AG04450 (cell line): ENCODE results near the gene RAI14. TPM values are rescaled to one million over a fixed set of nuclear protein-coding genes. Genes with fewer than 3 reads are reported as not detected.

Experiments used
- CTCF ChIA-PET: fragments of 300-600, 350-600 bp; formaldehyde crosslinking; extraction: SDS; loops from one replicate; lab custom pipeline; 2022; ENCODE audit warnings: antibody characterized with exemption, inconsistent platforms; lab: Charles Lee
- POLR2A ChIA-PET: fragments of 350-600 bp; formaldehyde crosslinking; extraction: SDS; loops from one replicate; lab custom pipeline; 2021; ENCODE audit warnings: antibody characterized with exemption, inconsistent platforms; lab: Yijun Ruan, JAX
- DNase-seq: peaks from one replicate; pipeline ENCODE4 v3.0.0-alpha.2; 2011; ENCODE audit warnings: low read depth, low spot score
- H3K27ac ChIP-seq: one replicate; pipeline ENCODE4 v1.5.1; 2012; ENCODE audit warnings: low read depth, low read length, control low read depth
- H3K27me3 ChIP-seq: one replicate; pipeline ENCODE4 v1.6.0; 2012; ENCODE audit warnings: low read length; ENCODE audit not compliant: control insufficient read depth, insufficient read depth
- H3K4me3 ChIP-seq: 2 replicates; pipeline ENCODE4 v1.5.1; 2011; ENCODE audit warnings: mild to moderate bottlenecking, low read depth, low read length, control low read depth
- H3K9me3 ChIP-seq: 2 replicates; pipeline ENCODE4 v1.5.1; 2012; ENCODE audit warnings: low read length; ENCODE audit not compliant: control insufficient read depth, insufficient read depth
- CTCF ChIP-seq: IDR thresholded peaks from 2 replicates; pipeline ENCODE4 v1.5.1; 2011; ENCODE audit warnings: low read depth, low read length, control low read depth, inconsistent platforms
- polyA plus RNA-seq: library from polyadenylated mRNA; depleted of rRNA; stranded (reverse); fragments of >200 nt; gene quantifications from 2 replicates; pipeline ENCODE4 v1.2.3, GENCODE V29; 2011

Gene RAI14
- polyA plus RNA-seq, 1 experiment, result 162 TPM

GRCh38 chr5:34690301-34690700 is 34.2 kb downstream of the RAI14 start:
- Histone ChIP-seq H3K4me3 (no peak overlapping the region), H3K27me3 (no peaks in the 10 kb centered on the region), H3K9me3 (no peaks in the 10 kb centered on the region), H3K27ac (no peak overlapping the region)
- ChIA-PET CTCF (no interaction called here), POLR2A (no interaction called here)
- DNase-seq, result no peak
- TF ChIP-seq CTCF, result no peak

GRCh38 chr5:34690898-34691297 is 34.8 kb downstream of the RAI14 start:
- H3K4me3 ChIP-seq, result no peak overlapping the region
- H3K27ac ChIP-seq, result no peak overlapping the region
- CTCF ChIA-PET, result no interaction called here
- DNase-seq, result no peak
- no peak for TF ChIP-seq CTCF
- H3K27me3 ChIP-seq, result no peaks in the 10 kb centered on the region
- POLR2A ChIA-PET, result interaction anchor here (0.6 kb wide), 1 partner anchor 17 kb away, joined by 3 read pairs; no protein-coding TSS in a partner anchor
- H3K9me3 ChIP-seq, result no peaks in the 10 kb centered on the region

GRCh38 chr5:34691326-34691725 is 35.2 kb downstream of the RAI14 start:
- Histone ChIP-seq H3K4me3 (no peak overlapping the region), H3K27ac (no peak overlapping the region), H3K9me3 (no peaks in the 10 kb centered on the region), H3K27me3 (no peaks in the 10 kb centered on the region)
- TF ChIP-seq CTCF, result no peak
- POLR2A ChIA-PET, result interaction anchor here (0.6 kb wide), 1 partner anchor 16 kb away, joined by 3 read pairs; no protein-coding TSS in a partner anchor
- DNase-seq, result no peak
- CTCF ChIA-PET, result no interaction called here

- POLR2A ChIA-PET, result no interaction called here
- H3K27me3 ChIP-seq, result no peaks in the 10 kb centered on the region
- H3K27ac ChIP-seq, result no peak overlapping the region
- CTCF ChIA-PET, result no interaction called here
- H3K9me3 ChIP-seq, result no peaks in the 10 kb centered on the region
- TF ChIP-seq CTCF, result no peak
- no peak overlapping the region for H3K4me3 ChIP-seq
- no peak for DNase-seq
These were observed 36.7 kb downstream of the RAI14 start for GRCh38 chr5:34692786-34693185.

GRCh38 chr5:34694012-34694411 is 37.9 kb downstream of the RAI14 start:
- ChIA-PET CTCF (interaction anchor here (1.2 kb wide), 1 partner anchor 10 kb away, joined by 3 read pairs; no protein-coding TSS in a partner anchor), POLR2A (no interaction called here)
- Histone ChIP-seq H3K27me3 (no peaks in the 10 kb centered on the region), H3K27ac (no peak overlapping the region), H3K4me3 (no peak overlapping the region), H3K9me3 (no peaks in the 10 kb centered on the region)
- no peak for DNase-seq
- no peak for TF ChIP-seq CTCF
